GM21786 (cell line): ENCODE results near the gene SIAH1.
A peak's percentile ranks its signal among the peaks of the same experiment; 100 is the strongest.
"Not testable (repeated sequence)": the region's sequence is repeated elsewhere in the genome, so short reads cannot be mapped to it uniquely, and the experiment has no call there.

Source experiments
- ATAC-seq: cut with Tn5 transposase; IDR thresholded peaks from one replicate; pipeline ENCODE4 v1.9.1; 2021; ENCODE audit not compliant: unreplicated experiment

SIAH1 gene

DNA sequence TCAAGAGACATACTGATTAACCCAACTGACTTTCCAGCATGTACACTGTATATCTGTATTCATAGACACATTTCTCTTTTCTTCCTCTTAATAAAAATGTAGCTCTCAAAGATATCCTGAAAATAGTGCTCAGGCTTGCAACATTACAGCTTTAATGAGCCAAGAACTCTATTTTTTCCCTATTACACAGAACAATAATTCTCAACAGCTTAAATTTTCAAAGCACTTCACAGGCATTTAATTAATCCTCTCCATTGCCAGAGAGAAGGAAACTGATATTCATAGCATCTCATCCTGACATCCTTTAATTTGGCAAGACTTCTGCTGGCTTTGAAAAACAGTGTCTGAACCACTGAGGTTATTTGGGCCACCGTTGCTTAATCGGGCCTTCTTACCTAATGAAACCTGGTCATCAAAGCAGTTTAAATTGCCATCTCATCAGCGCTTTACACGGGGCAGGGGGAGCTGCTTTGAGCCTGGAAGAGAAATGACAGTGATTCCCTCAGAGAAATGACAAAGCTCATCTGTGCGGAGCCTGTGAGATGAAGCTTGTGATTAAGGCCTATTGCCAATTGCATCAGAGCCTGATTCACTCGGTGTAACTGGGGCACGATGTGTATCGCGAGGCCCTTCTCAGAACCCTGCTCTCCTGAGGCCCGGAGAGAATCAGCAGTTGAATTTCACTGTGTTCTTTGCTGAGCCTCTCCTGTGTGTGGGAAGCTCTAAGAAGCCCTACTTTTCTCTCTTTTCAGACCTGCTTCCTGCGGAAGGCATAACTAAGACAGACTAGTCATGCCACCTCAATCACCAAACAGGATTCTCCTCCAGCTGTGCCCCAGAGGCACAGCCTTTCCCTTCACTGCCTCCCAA is 8.5 kb upstream of the SIAH1 start:
- no peak for ATAC-seq

GRCh38 chr16:48392407-48392806 is 7.2 kb upstream of the SIAH1 start:
- no peak for ATAC-seq

GRCh38 chr16:48386559-48387312 is 1.5 kb upstream of the SIAH1 start:
- no peak for ATAC-seq

DNA sequence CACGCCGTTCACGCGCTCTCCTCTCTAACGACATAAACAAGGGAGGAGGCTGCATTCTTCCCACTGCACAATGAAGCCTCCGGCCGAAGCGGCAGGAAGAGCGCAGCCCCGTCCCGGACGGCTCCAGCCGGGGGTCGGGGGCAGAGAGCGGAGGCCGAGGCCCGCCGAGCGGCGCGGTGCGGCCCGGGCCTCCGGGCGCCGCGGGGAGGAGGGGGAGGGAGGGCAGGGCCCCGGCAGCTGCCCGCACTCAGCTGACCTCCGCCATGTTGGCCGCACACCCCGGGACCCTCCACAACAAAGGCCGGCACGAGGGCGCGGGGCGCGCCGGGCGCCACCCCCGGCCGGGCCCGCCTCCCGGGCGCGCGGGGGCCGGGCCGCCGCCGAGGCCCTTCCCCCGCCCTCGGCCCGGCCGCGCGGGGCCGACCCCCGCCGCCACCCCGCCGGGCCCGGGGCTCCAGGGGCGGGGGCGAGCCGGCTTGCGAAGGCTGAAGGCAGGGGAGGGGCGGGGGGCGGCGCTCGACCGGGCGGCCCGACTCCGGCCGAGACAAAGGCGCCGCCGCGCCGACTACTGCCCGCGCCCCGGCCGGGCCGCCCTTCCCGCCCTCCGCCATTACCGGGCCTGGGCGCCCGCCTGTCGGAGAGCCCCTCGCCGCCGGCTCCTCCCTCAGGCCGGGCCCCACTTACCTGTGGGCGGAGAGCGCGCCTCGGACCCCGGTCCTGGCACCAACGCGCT is 527 bp downstream of the SIAH1 start:
- ATAC-seq, result peak; percentile 40

GRCh38 chr16:48383877-48384519 is 1.2 kb downstream of the SIAH1 start:
- ATAC-seq, result no peak

- no peak for ATAC-seq
Observed at GRCh38 chr16:48383009-48383876, 2.0 kb downstream of the SIAH1 start.

DNA sequence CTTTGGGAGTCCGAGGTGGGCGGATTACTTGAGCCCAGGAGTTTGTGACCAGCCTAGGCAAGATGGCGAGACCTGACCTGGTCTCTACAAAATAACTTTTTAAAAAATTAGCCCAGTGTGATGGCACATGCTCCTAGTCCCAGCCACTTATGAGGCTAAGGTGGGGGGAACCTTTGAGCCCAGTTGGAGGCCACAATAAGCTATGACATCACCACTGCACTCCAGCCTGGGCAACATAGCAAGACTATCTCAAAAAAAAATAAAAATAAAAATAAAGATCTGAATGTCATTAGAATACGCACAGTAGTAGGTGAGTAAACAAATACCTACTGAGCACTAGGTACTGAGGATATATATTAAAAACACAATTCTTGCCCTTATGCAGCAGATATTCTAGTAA is 3.1 kb downstream of the SIAH1 start:
- no peak for ATAC-seq

GRCh38 chr16:48381201-48381600 is 4.0 kb downstream of the SIAH1 start:
- ATAC-seq, result no peak

- no peak for ATAC-seq
Observed at GRCh38 chr16:48378836-48379235, 6.4 kb downstream of the SIAH1 start.

DNA sequence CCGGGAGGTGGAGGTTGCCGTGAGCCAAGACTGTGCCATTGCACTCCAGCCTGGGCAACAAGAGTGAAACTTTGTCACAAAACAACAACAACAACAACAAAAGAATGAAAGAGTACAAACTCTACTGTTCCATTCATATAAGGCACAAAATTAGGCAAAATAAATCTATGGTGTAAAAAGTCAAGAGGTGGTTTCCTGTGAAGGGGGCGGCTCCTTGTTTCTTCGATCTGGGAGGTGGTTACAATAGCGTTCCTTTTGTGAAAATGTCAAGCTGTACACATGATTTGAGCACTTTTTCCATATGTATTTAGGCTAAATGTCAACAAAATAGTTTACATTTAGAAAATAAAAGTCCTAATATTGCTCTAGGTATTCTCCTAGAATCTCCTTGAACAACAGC is 6.9 kb downstream of the SIAH1 start:
- no peak for ATAC-seq

DNA sequence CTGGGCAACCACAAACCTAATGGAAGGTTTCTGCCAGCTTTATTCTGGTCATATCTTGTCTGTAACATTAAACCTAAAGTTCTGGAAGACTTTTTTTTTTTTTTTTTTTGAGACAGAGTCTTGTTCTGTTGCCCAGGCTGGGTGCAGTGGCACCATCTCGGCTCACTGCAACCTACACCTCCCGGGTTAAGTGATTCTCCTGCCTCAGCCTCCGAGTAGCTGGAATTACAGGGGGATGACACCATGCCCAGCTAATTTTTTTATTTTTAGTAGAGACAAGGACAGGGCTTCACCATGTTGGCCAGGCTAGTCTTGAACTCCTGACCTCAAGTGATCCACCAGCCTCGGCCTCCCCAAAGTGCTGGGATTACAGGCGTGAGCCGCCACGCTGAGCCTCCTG is 7.9 kb downstream of the SIAH1 start:
- not testable (repeated sequence) for ATAC-seq

- no peak for ATAC-seq
Observed at GRCh38 chr16:48374255-48374654, 11.0 kb downstream of the SIAH1 start.

DNA sequence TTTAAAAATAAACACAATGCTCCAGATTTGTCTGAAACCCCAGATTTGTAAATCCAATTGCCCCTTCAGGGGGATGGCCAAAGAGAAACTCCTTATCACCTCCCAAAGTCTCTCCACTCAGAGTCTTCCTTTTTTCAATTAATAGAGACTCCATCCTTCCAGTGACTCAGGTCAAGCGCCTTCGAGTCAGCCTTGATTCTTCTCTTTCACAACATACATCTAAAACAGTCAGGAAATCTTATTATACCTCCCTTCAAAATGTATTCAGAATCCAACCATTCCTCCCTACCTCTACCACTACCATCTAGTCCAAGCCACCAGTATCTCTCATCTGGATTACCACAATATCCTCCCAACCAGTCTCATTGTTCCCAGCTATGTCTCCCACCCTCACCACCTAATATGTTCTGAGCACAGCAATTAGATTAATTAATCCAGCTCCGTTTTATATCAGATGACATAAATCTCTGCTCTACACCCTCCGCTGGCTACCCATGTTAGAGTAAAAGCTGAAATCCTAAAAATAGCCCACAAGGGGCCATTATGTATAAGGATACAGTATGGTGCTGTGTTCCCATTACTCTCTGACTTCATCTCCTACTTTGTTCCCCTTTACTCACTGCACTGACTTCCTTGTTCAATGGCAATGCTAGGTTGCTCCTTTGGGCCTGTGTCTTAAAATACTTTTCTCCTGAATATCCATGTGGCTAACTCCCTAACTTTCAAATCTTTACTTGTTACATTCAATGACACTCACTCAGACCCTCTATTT is 11.8 kb downstream of the SIAH1 start:
- no peak for ATAC-seq

- no peak for ATAC-seq
Observed at GRCh38 chr16:48372744-48373143, 12.5 kb downstream of the SIAH1 start.

- ATAC-seq, result no peak
Observed at GRCh38 chr16:48371393-48371780, 13.8 kb downstream of the SIAH1 start.

GRCh38 chr16:48370668-48371392 is 14.4 kb downstream of the SIAH1 start:
- not testable (repeated sequence) for ATAC-seq

DNA sequence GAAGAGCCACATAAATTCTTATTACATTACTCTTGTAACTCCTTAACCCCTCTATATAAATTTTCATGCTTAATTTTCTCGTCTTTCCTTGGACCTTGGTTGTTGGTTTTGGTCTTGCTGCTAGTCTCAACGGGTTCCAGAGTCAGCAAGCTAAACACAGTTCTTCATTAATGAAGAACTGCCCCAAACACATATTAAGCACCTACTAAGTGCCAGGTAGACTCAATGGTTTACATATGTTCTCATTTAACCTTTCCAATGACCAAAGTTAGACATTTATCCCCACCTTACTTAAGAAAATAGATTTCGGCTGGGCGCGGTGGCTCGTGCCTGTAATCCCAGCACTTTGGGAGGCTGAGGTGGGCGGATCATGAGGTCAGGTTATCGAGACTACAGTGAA is 15.0 kb downstream of the SIAH1 start:
- no peak for ATAC-seq

DNA sequence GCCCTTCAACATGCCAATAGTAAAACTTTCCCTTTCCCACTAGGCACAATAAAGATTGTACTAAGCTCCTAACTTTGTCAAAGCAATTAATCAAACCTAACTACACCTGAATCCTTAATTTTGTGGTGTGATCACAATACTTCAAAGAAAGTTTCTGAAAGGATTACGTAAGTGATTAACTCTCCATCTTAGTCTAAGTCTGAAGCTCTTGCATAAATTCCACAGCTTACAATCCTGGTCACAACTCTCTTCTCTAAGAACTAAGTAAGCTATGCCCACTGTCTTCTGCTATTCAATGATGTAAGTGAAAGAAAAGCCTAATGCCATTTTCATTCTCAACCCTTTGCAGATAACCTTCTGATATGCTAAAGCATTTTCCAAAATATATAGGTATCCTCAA is 15.4 kb downstream of the SIAH1 start:
- no peak for ATAC-seq
